Prostate gland (tissue), 2 donors: ENCODE results near the gene CCDC183. TPM values are rescaled to one million over a fixed set of nuclear protein-coding genes. Genes with fewer than 3 reads are reported as not detected.
"Not testable (repeated sequence)": the region's sequence is repeated elsewhere in the genome, so short reads cannot be mapped to it uniquely, and the experiment has no call there.

Source experiments
- DNase-seq: peaks from one replicate; pipeline ENCODE4 v3.0.0-alpha.2; 2019; ENCODE audit warnings: low spot score
- H3K27ac ChIP-seq, 2 donors: fragments of 200-600 bp; sonication (generic); 2 replicates each; pipeline ENCODE4 v1.5.1; 2017 to 2019
- H3K27me3 ChIP-seq: fragments of 200-600 bp; sonication (generic); replicated peaks from 2 replicates; pipeline ENCODE4 v1.5.1; 2019; ENCODE audit not compliant: insufficient read depth
- H3K36me3 ChIP-seq, 2 donors: fragments of 200-600 bp; sonication (generic); 1 replicate in 1 of 2; 2 replicates in 1 of 2; pipeline versions ENCODE4 v1.5.1 to v1.8.1; 2017 to 2019
- H3K4me1 ChIP-seq: fragments of 200-600 bp; sonication (generic); replicated peaks from 2 replicates; pipeline ENCODE4 v1.5.1; 2019
- H3K4me3 ChIP-seq, 2 donors: fragments of 200-600 bp; sonication (generic); 2 replicates each; pipeline ENCODE4 v1.5.1; 2017 to 2019
- H3K9me3 ChIP-seq: fragments of 200-600 bp; sonication (generic); 2 replicates; pipeline ENCODE4 v1.5.1; 2017
- POLR2A ChIP-seq: fragments of 450-650 bp; IDR thresholded peaks from one replicate; pipeline ENCODE4 v1.6.1; 2016; ENCODE audit warnings: antibody characterized with exemption, mild to moderate bottlenecking
- POLR2AphosphoS5 ChIP-seq: sonication (generic); formaldehyde crosslinking; IDR thresholded peaks from one replicate; pipeline ENCODE4 v1.6.1; 2017; ENCODE audit warnings: antibody characterized with exemption
- WGBS: methylation state at CpG from one replicate; pipeline ENCODE4 v1.1.5; 2018; 5-methylcytosine and 5-hydroxymethylcytosine counted together
- intact Hi-C: fragments of 100-400 bp; cut with DNase I; formaldehyde crosslinking; loops from one replicate; pipeline ENCODE4 v1.14.2; 2022
- total RNA-seq, 2 donors: library from RNA; depleted of rRNA; stranded (reverse); fragments of >200 nt; gene quantifications; one replicate each; pipeline ENCODE4 v1.1.0, GENCODE V29; 2016
- TF ChIP-seq, protein P1 (sequence below), 4 experiments: fragments of 200-600 bp in 2 of 4; fragments of 450-650 bp in 2 of 4; sonication (generic) in 2 of 4; IDR thresholded peaks; 1 replicate in 3 of 4; 2 replicates in 1 of 4; pipeline ENCODE4 v1.5.1; 2016 to 2019; ENCODE audit warnings: antibody characterized with exemption in 4 of 4, mild to moderate bottlenecking in 2 of 4, moderate library complexity in 2 of 4

CCDC183 gene
- total RNA-seq, 2 donors from 2014 or later: 9.5 to 45.0 TPM

DNA sequence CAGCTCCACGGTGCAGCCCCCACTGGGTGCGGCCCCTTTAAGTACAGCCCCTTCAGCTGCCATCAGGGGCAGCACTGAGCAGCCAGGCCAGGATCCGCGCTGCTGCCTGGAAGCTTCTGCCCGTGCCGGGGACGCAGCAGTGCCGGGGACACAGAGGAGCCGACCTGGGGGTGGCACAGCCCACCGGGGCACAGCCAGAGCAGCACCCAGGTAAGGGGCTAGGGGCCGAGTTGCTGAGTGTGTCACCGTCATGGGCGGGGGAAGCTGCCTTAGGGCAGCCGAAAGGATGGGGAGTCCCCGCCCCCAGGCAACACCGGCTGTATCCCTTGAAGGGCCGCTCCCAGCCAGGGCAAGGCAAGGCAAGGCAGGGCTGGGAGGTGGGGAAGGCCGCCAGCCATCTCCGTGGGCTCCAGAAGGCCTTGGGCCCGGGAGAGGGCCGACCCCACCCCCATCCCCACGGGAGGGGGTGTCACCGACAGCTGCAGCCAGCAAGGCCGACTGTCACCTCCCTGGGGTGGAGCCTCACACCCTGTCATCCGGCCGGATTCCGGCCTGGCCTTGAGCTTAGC, 46.3 kb downstream of the CCDC183 start, which contains the start of gene AJM1:
TSS of gene AJM1 (plus strand) at position 99 of the 569 bp plus-strand sequence. CDS start 1,937 bp downstream, outside the sequence.
- intact Hi-C loops: loop anchor here (5.0 to 10.0 kb wide), 2 partner anchors 118 to 195 kb away; no protein-coding TSS in a partner anchor
- H3K4me3 ChIP-seq: peak within 1 kb of the TSS; percentile 21 to 24
- not testable (repeated sequence) for H3K27me3 ChIP-seq, H3K36me3 ChIP-seq, H3K9me3 ChIP-seq
- peak; percentile 39 for DNase-seq
- peak within 1 kb of the TSS; percentile 36 to 55 for H3K27ac ChIP-seq
- peaks cover 13% of the 10 kb centered on the region for H3K4me1 ChIP-seq
- WGBS: under 1% methylated on average over 22 of the region's 27 CpGs
- TF ChIP-seq, protein P1, sequence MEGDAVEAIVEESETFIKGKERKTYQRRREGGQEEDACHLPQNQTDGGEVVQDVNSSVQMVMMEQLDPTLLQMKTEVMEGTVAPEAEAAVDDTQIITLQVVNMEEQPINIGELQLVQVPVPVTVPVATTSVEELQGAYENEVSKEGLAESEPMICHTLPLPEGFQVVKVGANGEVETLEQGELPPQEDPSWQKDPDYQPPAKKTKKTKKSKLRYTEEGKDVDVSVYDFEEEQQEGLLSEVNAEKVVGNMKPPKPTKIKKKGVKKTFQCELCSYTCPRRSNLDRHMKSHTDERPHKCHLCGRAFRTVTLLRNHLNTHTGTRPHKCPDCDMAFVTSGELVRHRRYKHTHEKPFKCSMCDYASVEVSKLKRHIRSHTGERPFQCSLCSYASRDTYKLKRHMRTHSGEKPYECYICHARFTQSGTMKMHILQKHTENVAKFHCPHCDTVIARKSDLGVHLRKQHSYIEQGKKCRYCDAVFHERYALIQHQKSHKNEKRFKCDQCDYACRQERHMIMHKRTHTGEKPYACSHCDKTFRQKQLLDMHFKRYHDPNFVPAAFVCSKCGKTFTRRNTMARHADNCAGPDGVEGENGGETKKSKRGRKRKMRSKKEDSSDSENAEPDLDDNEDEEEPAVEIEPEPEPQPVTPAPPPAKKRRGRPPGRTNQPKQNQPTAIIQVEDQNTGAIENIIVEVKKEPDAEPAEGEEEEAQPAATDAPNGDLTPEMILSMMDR (IDR thresholded peaks at IDR 0.05): peak; percentile 47 to 85 (median 64)
- TF ChIP-seq POLR2AphosphoS5: peak; percentile 19

DNA sequence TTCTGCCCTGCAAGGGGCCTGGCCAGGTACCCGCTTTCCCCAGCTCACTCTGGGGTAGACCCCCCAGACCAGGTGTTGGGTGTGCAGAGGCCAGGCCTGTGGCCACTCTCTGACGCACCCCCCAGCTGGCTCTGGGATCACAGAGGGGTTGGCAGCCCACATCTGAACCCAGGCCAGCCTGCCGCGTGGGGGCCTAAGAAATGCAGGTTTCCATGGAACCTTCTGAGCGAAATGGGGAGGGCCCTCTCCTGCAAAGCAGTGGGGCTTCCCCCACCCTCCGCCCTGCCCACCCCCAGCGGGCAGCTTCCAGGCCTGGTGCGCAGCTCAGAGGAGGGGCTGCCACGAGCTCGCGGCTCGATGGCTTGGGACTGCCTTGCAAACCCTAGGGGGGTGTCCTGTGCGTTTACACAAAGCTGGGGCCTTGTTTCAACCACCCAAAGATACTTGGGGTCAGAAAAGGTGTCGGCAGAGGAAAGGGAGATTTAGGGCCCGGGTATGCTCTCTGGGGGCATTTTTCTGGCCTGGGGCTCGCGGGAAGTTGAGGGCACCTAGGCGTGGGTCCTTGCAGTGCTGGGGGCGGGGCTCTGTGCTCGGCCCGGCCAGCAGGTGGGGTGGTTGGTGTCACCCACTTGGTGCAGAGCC, 47.1 kb downstream of the CCDC183 start:
- not testable (repeated sequence) for H3K27ac ChIP-seq, H3K9me3 ChIP-seq, DNase-seq, H3K36me3 ChIP-seq, H3K4me3 ChIP-seq, H3K27me3 ChIP-seq
- intact Hi-C loops: loop anchor here (5.0 to 10.0 kb wide), 2 partner anchors 118 to 194 kb away; no protein-coding TSS in a partner anchor
- 14% methylated on average over 19 of the region's 21 CpGs for WGBS
- peaks cover 13% of the 10 kb centered on the region for H3K4me1 ChIP-seq

DNA sequence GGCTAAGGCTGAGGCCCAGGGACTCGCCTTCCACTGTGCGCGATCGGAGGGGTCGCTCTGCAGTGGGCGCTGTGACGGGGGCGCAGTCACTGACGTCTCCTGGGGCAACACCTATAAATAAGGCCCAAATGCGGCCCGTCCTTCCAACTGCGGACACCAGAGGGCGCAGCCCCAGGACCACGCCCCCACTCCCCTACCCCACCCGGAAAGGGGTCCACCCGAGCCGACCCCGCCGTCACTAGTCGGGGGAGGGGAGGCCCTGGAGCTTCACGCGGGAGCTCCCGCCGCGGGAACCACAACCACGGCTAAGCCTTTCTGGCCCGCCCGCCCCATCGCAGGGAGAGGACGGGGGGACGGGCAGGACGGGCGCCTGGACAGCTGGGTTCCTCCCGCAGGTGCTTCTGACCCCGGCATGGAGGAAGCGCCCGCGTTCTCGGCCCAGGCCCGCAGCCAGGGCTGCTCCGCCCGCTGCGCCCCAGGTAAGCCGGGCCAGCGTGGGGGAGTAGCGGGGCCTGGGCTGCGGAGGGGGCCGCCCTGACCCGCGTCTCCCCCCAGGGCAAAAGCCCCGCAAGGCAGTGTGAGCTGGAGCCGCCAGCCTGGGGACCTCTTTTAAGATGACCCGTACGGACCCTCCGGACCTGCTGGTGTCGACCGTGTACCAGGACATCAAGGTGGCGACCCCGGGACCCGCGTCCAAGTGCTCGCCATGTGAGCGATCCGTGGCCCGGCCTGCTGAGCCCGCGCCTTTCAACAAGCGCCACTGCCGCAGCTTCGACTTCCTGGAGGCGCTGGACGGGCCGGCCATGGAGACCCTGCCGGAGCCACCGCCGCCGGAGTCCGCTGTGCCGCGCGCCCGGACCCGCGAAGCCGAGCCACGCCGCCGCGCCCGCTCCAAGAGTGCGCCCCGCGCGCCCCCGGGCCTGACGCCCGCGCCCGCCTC, 47.9 kb downstream of the CCDC183 start:
- H3K36me3 ChIP-seq, H3K4me3 ChIP-seq, H3K9me3 ChIP-seq, H3K27me3 ChIP-seq, DNase-seq, H3K27ac ChIP-seq: not testable (repeated sequence)
- TF ChIP-seq, protein P1 (IDR thresholded peaks at IDR 0.05): peak; percentile 48 to 78 (median 63)
- intact Hi-C loops: loop anchor here (5.0 to 10.0 kb wide), 2 partner anchors 119 to 193 kb away; no protein-coding TSS in a partner anchor
- WGBS: 2% methylated on average over 72 of the region's 99 CpGs
- H3K4me1 ChIP-seq: peaks cover 13% of the 10 kb centered on the region

DNA sequence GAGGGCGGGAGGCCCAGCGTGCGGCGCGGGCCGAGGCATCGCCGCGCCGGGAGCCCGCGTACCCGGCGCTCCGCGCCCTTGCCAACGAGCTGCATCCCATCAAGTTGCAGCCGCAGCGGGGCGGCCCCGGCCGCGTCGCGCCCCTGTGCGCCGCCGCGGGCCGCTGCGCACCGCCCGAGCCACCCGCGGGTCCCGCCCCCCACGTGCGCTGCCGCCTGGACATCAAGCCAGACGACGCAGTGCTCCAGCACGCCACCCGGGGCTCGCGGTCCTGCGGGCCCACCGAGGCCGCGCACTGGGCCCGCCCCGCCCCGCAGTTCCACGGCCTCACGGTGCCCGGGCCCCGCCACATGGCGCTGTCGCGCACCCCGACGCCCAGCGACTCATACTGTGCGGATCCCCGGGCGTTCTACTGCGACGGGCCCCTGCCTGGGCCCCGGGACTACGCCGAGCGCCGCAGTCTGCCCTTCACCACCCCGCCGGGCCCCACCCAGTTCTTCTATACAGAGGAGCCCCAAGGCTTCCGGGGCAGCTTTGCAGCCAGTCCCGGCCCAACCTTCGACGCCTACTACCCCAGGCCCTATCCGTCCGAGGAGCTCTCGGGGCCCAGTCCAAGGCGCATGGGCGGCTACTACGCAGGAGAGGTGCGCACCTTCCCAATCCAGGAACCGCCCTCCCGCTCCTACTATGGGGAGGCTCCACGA, 48.8 kb downstream of the CCDC183 start:
- Histone ChIP-seq H3K36me3 (no peaks in the 10 kb centered on the region), H3K4me1 (peaks cover 13% of the 10 kb centered on the region), H3K9me3 (no peaks in the 10 kb centered on the region), H3K27ac (no peak overlapping the region), H3K27me3 (no peaks in the 10 kb centered on the region), H3K4me3 (no peak overlapping the region)
- intact Hi-C loops: loop anchor here (5.0 to 10.0 kb wide), 3 partner anchors 53 to 192 kb away; partner anchors contain the start of gene TMEM141
- DNase-seq: no peak
- TF ChIP-seq, protein P1 (IDR thresholded peaks at IDR 0.05): no peak
- TF ChIP-seq POLR2AphosphoS5: no peak
- no peak for TF ChIP-seq POLR2A
- WGBS: 31% methylated on average over 58 of the region's 88 CpGs
